GM10248 (cell line): ENCODE measurements around the gene INPP4B.

ENCODE experiments used
- CTCF ChIA-PET: fragments of 300-600 bp; sonication (Branson Sonifier 250); formaldehyde crosslinking; extraction: SDS; loops from one replicate; lab custom pipeline; 2021; ENCODE audit warnings: antibody characterized with exemption; lab: Yijun Ruan, JAX
- POLR2A ChIA-PET: fragments of 350-650 bp; sonication (Branson Sonifier 250); formaldehyde crosslinking; extraction: SDS; loops from one replicate; lab custom pipeline; 2020; ENCODE audit warnings: antibody characterized with exemption; lab: Yijun Ruan, JAX
- DNase-seq: peaks from one replicate; pipeline ENCODE4 v3.0.0; 2012; ENCODE audit errors: extremely low spot score
- CTCF ChIP-seq: IDR thresholded peaks from 2 replicates; pipeline ENCODE4 v1.5.1; 2012; ENCODE audit warnings: mild to moderate bottlenecking, low read depth; ENCODE audit errors: extremely low read depth, missing control alignments, control extremely low read depth

The INPP4B gene

GRCh38 chr4:142314247-142314646 is 531.9 kb downstream of the INPP4B start:
- no peak for TF ChIP-seq CTCF
- ChIA-PET CTCF (interaction anchor here (1.0 to 1.5 kb wide), 3 partner anchors 9 to 20 kb away, joined by 3 read pairs; no protein-coding TSS in a partner anchor), POLR2A (no interaction called here)
- no peak for DNase-seq

- TF ChIP-seq CTCF: no peak
- DNase-seq: no peak
- POLR2A ChIA-PET: no interaction called here
- CTCF ChIA-PET: interaction anchor here (1.0 kb wide), 1 partner anchor 42 kb away, joined by 3 read pairs; no protein-coding TSS in a partner anchor
These were observed 533.7 kb downstream of the INPP4B start for GRCh38 chr4:142312391-142312790.

- POLR2A ChIA-PET: no interaction called here
- no peak for TF ChIP-seq CTCF
- no peak for DNase-seq
- CTCF ChIA-PET: interaction anchor here (0.8 to 1.1 kb wide), 3 partner anchors 26 to 74 kb away, joined by 3 read pairs; no protein-coding TSS in a partner anchor
These were observed 534.2 kb downstream of the INPP4B start for GRCh38 chr4:142311916-142312315.

- TF ChIP-seq CTCF: no peak
- ChIA-PET POLR2A (no interaction called here), CTCF (interaction anchor here (1.4 kb wide), 1 partner anchor 26 kb away, joined by 4 read pairs; no protein-coding TSS in a partner anchor)
- DNase-seq: no peak
These were observed 536.3 kb downstream of the INPP4B start for GRCh38 chr4:142309772-142310171.

GRCh38 chr4:142307857-142308256 is 538.2 kb downstream of the INPP4B start:
- POLR2A ChIA-PET: no interaction called here
- no peak for DNase-seq
- no peak for TF ChIP-seq CTCF
- CTCF ChIA-PET: interaction anchor here (1.8 to 2.0 kb wide), 4 partner anchors 10 to 25 kb away, joined by 4 to 9 read pairs (median 6); no protein-coding TSS in a partner anchor

GRCh38 chr4:142297313-142297712 is 548.8 kb downstream of the INPP4B start:
- no peak for TF ChIP-seq CTCF
- CTCF ChIA-PET: interaction anchor here (0.6 kb wide), 1 partner anchor 172 kb away, joined by 3 read pairs; no protein-coding TSS in a partner anchor
- POLR2A ChIA-PET: no interaction called here
- no peak for DNase-seq

- no peak for DNase-seq
- TF ChIP-seq CTCF: no peak
- POLR2A ChIA-PET: no interaction called here
- CTCF ChIA-PET: interaction anchor here (0.7 to 2.9 kb wide), 7 partner anchors 10 to 55 kb away, joined by 3 to 9 read pairs (median 4); no protein-coding TSS in a partner anchor
These were observed 552.6 kb downstream of the INPP4B start for GRCh38 chr4:142293536-142293935.
